ENCODE data around the gene KRTAP10-5.

KRTAP10-5 gene

DNA sequence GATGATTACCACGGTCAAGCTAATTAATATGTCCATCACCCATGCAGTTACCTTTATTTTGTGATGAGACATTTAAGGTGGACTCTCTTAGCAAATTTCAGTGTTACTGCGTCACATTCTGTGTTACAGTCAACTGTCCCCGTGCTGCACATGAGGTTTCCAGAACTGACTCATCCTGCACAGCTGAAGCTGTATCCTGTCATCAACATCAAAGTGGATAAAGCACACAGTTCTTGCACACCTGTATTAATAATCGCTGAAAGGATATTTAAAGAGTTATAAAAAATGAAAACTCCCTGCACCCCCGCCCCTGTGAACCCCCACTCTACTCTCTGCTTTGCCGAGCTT is 3.4 kb upstream of the KRTAP10-5 start:
- Histone ChIP-seq H3K4me1 (ENCODE audit: low read length) (peaks cover 10% of the 10 kb centered on the region), H4K20me1 (ENCODE audit: insufficient read depth, low read length) (no peaks in the 10 kb centered on the region), H3K27ac (ENCODE audit: low read length) (no peak overlapping the region), H3K9ac (ENCODE audit: low read length) (no peak overlapping the region), H3K4me3 (ENCODE audit: low read length) (0 out of 2 replicates have a peak overlapping the region, but pooled peaks have one; percentile 10), H3K27me3 (ENCODE audit: low read depth, low read length) (peaks cover 9% of the 10 kb centered on the region; the same call in 1 of the 2 replicates), H2AFZ (ENCODE audit: low read depth, low read length) (no peak overlapping the region), H3K4me2 (ENCODE audit: low read length) (peak overlapping the region; percentile 60), H3K9me3 (ENCODE audit: insufficient read depth, low read length) (no peaks in the 10 kb centered on the region), H3K36me3 (replicated peaks; ENCODE audit: low read depth, low read length) (no peaks in the 10 kb centered on the region), H3K79me2 (ENCODE audit: low read length) (no peaks in the 10 kb centered on the region)
- TF ChIP-seq, protein P1, sequence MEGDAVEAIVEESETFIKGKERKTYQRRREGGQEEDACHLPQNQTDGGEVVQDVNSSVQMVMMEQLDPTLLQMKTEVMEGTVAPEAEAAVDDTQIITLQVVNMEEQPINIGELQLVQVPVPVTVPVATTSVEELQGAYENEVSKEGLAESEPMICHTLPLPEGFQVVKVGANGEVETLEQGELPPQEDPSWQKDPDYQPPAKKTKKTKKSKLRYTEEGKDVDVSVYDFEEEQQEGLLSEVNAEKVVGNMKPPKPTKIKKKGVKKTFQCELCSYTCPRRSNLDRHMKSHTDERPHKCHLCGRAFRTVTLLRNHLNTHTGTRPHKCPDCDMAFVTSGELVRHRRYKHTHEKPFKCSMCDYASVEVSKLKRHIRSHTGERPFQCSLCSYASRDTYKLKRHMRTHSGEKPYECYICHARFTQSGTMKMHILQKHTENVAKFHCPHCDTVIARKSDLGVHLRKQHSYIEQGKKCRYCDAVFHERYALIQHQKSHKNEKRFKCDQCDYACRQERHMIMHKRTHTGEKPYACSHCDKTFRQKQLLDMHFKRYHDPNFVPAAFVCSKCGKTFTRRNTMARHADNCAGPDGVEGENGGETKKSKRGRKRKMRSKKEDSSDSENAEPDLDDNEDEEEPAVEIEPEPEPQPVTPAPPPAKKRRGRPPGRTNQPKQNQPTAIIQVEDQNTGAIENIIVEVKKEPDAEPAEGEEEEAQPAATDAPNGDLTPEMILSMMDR (IDR thresholded peaks at IDR 0.05; ENCODE audit: low read depth, low read length), result no peak
- TF ChIP-seq EZH2phosphoT487 (IDR thresholded peaks at IDR 0.05; ENCODE audit: low read depth), result no peak

GRCh38 chr21:44583089-44583799 is 2.8 kb upstream of the KRTAP10-5 start:
- Histone ChIP-seq H4K20me1 (ENCODE audit: insufficient read depth, low read length) (no peaks in the 10 kb centered on the region), H3K4me2 (ENCODE audit: low read length) (peak overlapping the region; percentile 60), H3K4me1 (ENCODE audit: low read length) (peaks cover 10% of the 10 kb centered on the region), H3K36me3 (replicated peaks; ENCODE audit: low read depth, low read length) (no peaks in the 10 kb centered on the region), H3K4me3 (ENCODE audit: low read length) (no peak overlapping the region), H3K27ac (ENCODE audit: low read length) (no peak overlapping the region), H3K9me3 (ENCODE audit: insufficient read depth, low read length) (no peaks in the 10 kb centered on the region), H3K79me2 (ENCODE audit: low read length) (no peaks in the 10 kb centered on the region), H3K27me3 (ENCODE audit: low read depth, low read length) (peaks cover 9% of the 10 kb centered on the region; the same call in 1 of the 2 replicates), H3K9ac (ENCODE audit: low read length) (no peak overlapping the region), H2AFZ (ENCODE audit: low read depth, low read length) (no peak overlapping the region)
- TF ChIP-seq, protein P1 (IDR thresholded peaks at IDR 0.05; ENCODE audit: low read depth, low read length), result no peak
- TF ChIP-seq EZH2phosphoT487 (IDR thresholded peaks at IDR 0.05; ENCODE audit: low read depth), result no peak

DNA sequence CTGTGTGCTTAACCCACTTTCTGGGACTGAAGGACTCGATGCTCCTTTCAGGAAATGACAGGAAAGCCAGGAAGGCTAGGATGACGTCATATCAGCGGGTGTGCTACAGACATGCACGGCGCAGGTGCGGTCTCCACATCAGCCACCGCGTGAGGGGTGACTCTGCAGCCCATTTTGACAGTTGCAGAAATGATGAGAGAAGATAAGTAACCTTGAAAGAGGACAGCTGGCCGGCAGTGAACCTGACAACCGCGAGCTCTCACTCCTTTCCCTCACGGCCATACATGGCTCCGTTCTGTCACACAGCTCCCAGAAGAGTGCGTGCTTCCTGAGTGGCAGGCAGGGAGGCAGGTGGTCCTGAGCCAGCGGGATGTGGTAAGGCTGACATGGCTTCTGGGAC is 1.7 kb upstream of the KRTAP10-5 start:
- Histone ChIP-seq H3K9me3 (ENCODE audit: insufficient read depth, low read length) (no peaks in the 10 kb centered on the region), H3K4me2 (ENCODE audit: low read length) (no peak overlapping the region), H3K4me3 (ENCODE audit: low read length) (no peak overlapping the region), H2AFZ (ENCODE audit: low read depth, low read length) (no peak overlapping the region), H3K27me3 (ENCODE audit: low read depth, low read length) (peaks cover 9% of the 10 kb centered on the region; the same call in 1 of the 2 replicates), H3K79me2 (ENCODE audit: low read length) (no peaks in the 10 kb centered on the region), H3K36me3 (replicated peaks; ENCODE audit: low read depth, low read length) (no peaks in the 10 kb centered on the region), H3K4me1 (ENCODE audit: low read length) (peaks cover 10% of the 10 kb centered on the region), H4K20me1 (ENCODE audit: insufficient read depth, low read length) (no peaks in the 10 kb centered on the region), H3K27ac (ENCODE audit: low read length) (no peak overlapping the region), H3K9ac (ENCODE audit: low read length) (no peak overlapping the region)
- TF ChIP-seq EZH2phosphoT487 (IDR thresholded peaks at IDR 0.05; ENCODE audit: low read depth), result no peak
- TF ChIP-seq, protein P1 (IDR thresholded peaks at IDR 0.05; ENCODE audit: low read depth, low read length), result no peak

GRCh38 chr21:44581158-44581557 is 754 bp upstream of the KRTAP10-5 start:
- H2AFZ ChIP-seq (ENCODE audit: low read depth, low read length), result no peak overlapping the region
- TF ChIP-seq, protein P1 (IDR thresholded peaks at IDR 0.05; ENCODE audit: low read depth, low read length), result no peak
- no peak for TF ChIP-seq EZH2phosphoT487 (IDR thresholded peaks at IDR 0.05; ENCODE audit: low read depth)
- no peak overlapping the region for H3K27ac ChIP-seq (ENCODE audit: low read length)
- no peaks in the 10 kb centered on the region for H4K20me1 ChIP-seq (ENCODE audit: insufficient read depth, low read length)
- peaks cover 10% of the 10 kb centered on the region for H3K4me1 ChIP-seq (ENCODE audit: low read length)
- H3K36me3 ChIP-seq (replicated peaks; ENCODE audit: low read depth, low read length), result no peaks in the 10 kb centered on the region
- peaks cover 9% of the 10 kb centered on the region; the same call in 1 of the 2 replicates for H3K27me3 ChIP-seq (ENCODE audit: low read depth, low read length)
- no peaks in the 10 kb centered on the region for H3K9me3 ChIP-seq (ENCODE audit: insufficient read depth, low read length)
- H3K79me2 ChIP-seq (ENCODE audit: low read length), result no peaks in the 10 kb centered on the region
- no peak overlapping the region for H3K9ac ChIP-seq (ENCODE audit: low read length)
- no peak overlapping the region for H3K4me2 ChIP-seq (ENCODE audit: low read length)
- H3K4me3 ChIP-seq (ENCODE audit: low read length), result no peak overlapping the region
